ENCODE measurements around the gene FBP2. TPM values are rescaled to one million over a fixed set of nuclear protein-coding genes. Genes with fewer than 3 reads are reported as not detected.

FBP2 gene
- total RNA-seq, 1 experiment from 2014 or later: not detected

DNA sequence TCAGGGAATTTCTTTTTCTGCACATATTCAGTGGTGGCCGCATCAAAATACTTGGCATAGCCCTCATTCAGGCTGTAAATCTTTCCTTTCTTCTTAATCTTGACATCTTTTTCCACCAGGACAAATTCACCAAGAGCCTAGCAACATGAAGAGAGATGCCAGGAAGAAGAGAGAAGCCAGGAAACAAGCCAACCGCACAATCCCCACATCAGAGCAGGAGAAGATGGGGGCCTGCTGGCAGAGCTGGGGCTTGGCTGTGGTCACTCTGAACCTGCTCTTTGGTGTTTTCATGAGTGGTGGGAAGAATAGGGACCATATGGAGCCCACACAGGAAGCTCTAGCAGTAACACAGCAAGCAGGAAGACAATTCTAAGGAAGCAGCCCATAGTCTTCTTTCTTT is 26.4 kb downstream of the FBP2 start:
- POLR2A ChIA-PET: interaction anchor here (0.5 kb wide), 1 partner anchor 54 kb away, joined by 4 read pairs; no protein-coding TSS in a partner anchor
- ATAC-seq (no peak), DNase-seq (ENCODE audit: low spot score) (no peak)
- Mint-ChIP-seq H3K9me3 (peaks cover 11% of the 10 kb centered on the region), H3K4me1 (peaks cover 14% of the 10 kb centered on the region), H3K4me3 (no peak overlapping the region), H3K36me3 (peaks cover 28% of the 10 kb centered on the region), H3K27ac (no peak overlapping the region), H3K27me3 (ENCODE audit: low read depth) (peaks cover 4% of the 10 kb centered on the region)
- TF ChIP-seq E2F5 (CRISPR knock-in tag; IDR thresholded peaks at IDR 0.05) (no peak), E2F4 (CRISPR knock-in tag; IDR thresholded peaks at IDR 0.05; ENCODE audit: borderline replicate concordance, low read depth) (no peak), GRHL2 (CRISPR knock-in tag; IDR thresholded peaks at IDR 0.05; ENCODE audit: insufficient replicate concordance, severe bottlenecking) (no peak), ZNF232 (CRISPR knock-in tag; IDR thresholded peaks at IDR 0.05) (no peak), HMGXB4 (CRISPR knock-in tag; IDR thresholded peaks at IDR 0.05) (no peak), ZNF219 (CRISPR knock-in tag; IDR thresholded peaks at IDR 0.05; ENCODE audit: borderline replicate concordance) (no peak), USF1 (CRISPR knock-in tag; IDR thresholded peaks at IDR 0.05) (no peak), ESRRA (CRISPR knock-in tag; IDR thresholded peaks at IDR 0.05; ENCODE audit: borderline replicate concordance) (no peak), ZSCAN18 (CRISPR knock-in tag; IDR thresholded peaks at IDR 0.05) (no peak), MLX (CRISPR knock-in tag; IDR thresholded peaks at IDR 0.05) (no peak), ZNF671 (CRISPR knock-in tag; IDR thresholded peaks at IDR 0.05) (no peak), EMX1 (CRISPR knock-in tag; IDR thresholded peaks at IDR 0.05) (no peak), ZNF423 (CRISPR knock-in tag; IDR thresholded peaks at IDR 0.05) (no peak)
- TF ChIP-seq, protein P1, sequence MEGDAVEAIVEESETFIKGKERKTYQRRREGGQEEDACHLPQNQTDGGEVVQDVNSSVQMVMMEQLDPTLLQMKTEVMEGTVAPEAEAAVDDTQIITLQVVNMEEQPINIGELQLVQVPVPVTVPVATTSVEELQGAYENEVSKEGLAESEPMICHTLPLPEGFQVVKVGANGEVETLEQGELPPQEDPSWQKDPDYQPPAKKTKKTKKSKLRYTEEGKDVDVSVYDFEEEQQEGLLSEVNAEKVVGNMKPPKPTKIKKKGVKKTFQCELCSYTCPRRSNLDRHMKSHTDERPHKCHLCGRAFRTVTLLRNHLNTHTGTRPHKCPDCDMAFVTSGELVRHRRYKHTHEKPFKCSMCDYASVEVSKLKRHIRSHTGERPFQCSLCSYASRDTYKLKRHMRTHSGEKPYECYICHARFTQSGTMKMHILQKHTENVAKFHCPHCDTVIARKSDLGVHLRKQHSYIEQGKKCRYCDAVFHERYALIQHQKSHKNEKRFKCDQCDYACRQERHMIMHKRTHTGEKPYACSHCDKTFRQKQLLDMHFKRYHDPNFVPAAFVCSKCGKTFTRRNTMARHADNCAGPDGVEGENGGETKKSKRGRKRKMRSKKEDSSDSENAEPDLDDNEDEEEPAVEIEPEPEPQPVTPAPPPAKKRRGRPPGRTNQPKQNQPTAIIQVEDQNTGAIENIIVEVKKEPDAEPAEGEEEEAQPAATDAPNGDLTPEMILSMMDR (IDR thresholded peaks at IDR 0.05): no peak
- TF ChIP-seq, protein P2, sequence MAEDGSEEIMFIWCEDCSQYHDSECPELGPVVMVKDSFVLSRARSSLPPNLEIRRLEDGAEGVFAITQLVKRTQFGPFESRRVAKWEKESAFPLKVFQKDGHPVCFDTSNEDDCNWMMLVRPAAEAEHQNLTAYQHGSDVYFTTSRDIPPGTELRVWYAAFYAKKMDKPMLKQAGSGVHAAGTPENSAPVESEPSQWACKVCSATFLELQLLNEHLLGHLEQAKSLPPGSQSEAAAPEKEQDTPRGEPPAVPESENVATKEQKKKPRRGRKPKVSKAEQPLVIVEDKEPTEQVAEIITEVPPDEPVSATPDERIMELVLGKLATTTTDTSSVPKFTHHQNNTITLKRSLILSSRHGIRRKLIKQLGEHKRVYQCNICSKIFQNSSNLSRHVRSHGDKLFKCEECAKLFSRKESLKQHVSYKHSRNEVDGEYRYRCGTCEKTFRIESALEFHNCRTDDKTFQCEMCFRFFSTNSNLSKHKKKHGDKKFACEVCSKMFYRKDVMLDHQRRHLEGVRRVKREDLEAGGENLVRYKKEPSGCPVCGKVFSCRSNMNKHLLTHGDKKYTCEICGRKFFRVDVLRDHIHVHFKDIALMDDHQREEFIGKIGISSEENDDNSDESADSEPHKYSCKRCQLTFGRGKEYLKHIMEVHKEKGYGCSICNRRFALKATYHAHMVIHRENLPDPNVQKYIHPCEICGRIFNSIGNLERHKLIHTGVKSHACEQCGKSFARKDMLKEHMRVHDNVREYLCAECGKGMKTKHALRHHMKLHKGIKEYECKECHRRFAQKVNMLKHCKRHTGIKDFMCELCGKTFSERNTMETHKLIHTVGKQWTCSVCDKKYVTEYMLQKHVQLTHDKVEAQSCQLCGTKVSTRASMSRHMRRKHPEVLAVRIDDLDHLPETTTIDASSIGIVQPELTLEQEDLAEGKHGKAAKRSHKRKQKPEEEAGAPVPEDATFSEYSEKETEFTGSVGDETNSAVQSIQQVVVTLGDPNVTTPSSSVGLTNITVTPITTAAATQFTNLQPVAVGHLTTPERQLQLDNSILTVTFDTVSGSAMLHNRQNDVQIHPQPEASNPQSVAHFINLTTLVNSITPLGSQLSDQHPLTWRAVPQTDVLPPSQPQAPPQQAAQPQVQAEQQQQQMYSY (CRISPR knock-in tag; IDR thresholded peaks at IDR 0.05): no peak
- CTCF ChIA-PET: no interaction called here

Measured in WTC11 (cell line).